D721Med (cell line): ENCODE results near the gene PPP6R3.

ENCODE experiments used
- DNase-seq: peaks from one replicate; pipeline ENCODE4 v3.0.0; 2011; ENCODE audit warnings: low spot score; ENCODE audit not compliant: insufficient read length
- FAIRE-seq: peaks from 2 replicates; lab custom pipeline; 2011; peaks lifted over from hg19 to GRCh38; lab: Jason Lieb, UNC
- CTCF ChIP-seq: IDR thresholded peaks from 2 replicates; pipeline ENCODE4 v1.5.1; 2012; ENCODE audit warnings: mild to moderate bottlenecking, control low read depth; ENCODE audit not compliant: insufficient read depth; ENCODE audit errors: missing control alignments

The PPP6R3 gene

GRCh38 chr11:68545796-68546195 is 85.2 kb downstream of the PPP6R3 start:
- FAIRE-seq (no peak), DNase-seq (no peak)
- no peak for TF ChIP-seq CTCF

GRCh38 chr11:68546555-68546954 is 86.0 kb downstream of the PPP6R3 start:
- no peak for FAIRE-seq
- no peak for TF ChIP-seq CTCF
- DNase-seq: no peak

- DNase-seq (no peak), FAIRE-seq (no peak)
- TF ChIP-seq CTCF: no peak
Observed at GRCh38 chr11:68549789-68550484, 89.4 kb downstream of the PPP6R3 start.

- TF ChIP-seq CTCF: no peak
- FAIRE-seq: no peak
- DNase-seq: no peak
Observed at GRCh38 chr11:68550485-68550817, 89.9 kb downstream of the PPP6R3 start.

- no peak for FAIRE-seq
- no peak for TF ChIP-seq CTCF
Observed at GRCh38 chr11:68551223-68551622, 90.7 kb downstream of the PPP6R3 start.

GRCh38 chr11:68551777-68552176 is 91.2 kb downstream of the PPP6R3 start:
- no peak for DNase-seq

More at GRCh38 chr11:68551223-68551622, 90.7 kb downstream of the PPP6R3 start:
- no peak for DNase-seq

More at GRCh38 chr11:68551777-68552176, 91.2 kb downstream of the PPP6R3 start:
- FAIRE-seq: no peak
- no peak for TF ChIP-seq CTCF
